Left cardiac atrium (tissue), 4 donors: ENCODE data around the gene PHYH. TPM values are rescaled to one million over a fixed set of nuclear protein-coding genes. Genes with fewer than 3 reads are reported as not detected.
"Not testable (repeated sequence)": the region's sequence is repeated elsewhere in the genome, so short reads cannot be mapped to it uniquely, and the experiment has no call there.

Experiments
- ATAC-seq, 2 donors: fragments of 200-7000 bp; cut with Tn5 transposase; one replicate each; pipeline ENCODE4 v1.9.1; 2020; ENCODE audit warnings: mild to moderate bottlenecking in 2 of 2, moderate library complexity in 2 of 2
- DNase-seq: peaks from one replicate; pipeline ENCODE4 v3.0.0-alpha.2; 2020
- intact Hi-C, 2 donors: fragments of 100-400 bp; cut with DNase I; formaldehyde crosslinking; loops; one replicate each; pipeline versions ENCODE4 v1.14.1 to v1.15.1; 2022 to 2023
- long read RNA-seq: library from polyadenylated mRNA; unstranded; transcript quantifications from one replicate; pipeline ENCODE4 v2.0.0, GENCODE V29; 2021
- total RNA-seq, 2 donors: library from RNA; stranded (reverse); fragmentation: NEBNext Ultra II Directional; extraction: Animal tissue kit (Norgen Biotek cat#: 25700); gene quantifications; one replicate each; pipeline ENCODE4 v1.2.1, GENCODE V29; 2021
- donor health status: DM: no; HTN: yes; CAD: no.
- donor health status: DM: no; HTN: yes; CAD: no; lungs with severe emphysema.
- donor health status: DM: yes; HTN: yes; CAD: no.
- donor health status: Dilated cardiomyopathy.

The PHYH gene
- 10 to 100 TPM; 70.6 to 76.6 TPM for total RNA-seq
- long read RNA-seq, transcript PHYH-201 (9 exons, 1,577 nt): major isoform, 108 of 125 reads
- long read RNA-seq, partial matches to known transcripts: 4 of 125 reads
- long read RNA-seq, other reads (novel, unspliced or antisense): 12 of 125 reads

GRCh38 chr10:13299437-13300287 lies at the start of gene PHYH:
TSS of gene PHYH (minus strand) at chr10:13300064. CDS start at chr10:13300042, 22 bp downstream.
- intact Hi-C loops: no loop called here
- ATAC-seq (peak; percentile 94 to 96), DNase-seq (peak; percentile 93)

- DNase-seq (peak; percentile 75), ATAC-seq (peak; percentile 75 to 80)
- intact Hi-C loops: no loop called here
These were observed 48.6 kb upstream of the PHYH start, which contains the start of gene SEPHS1 for GRCh38 chr10:13348216-13349017. TSS of gene SEPHS1 (minus strand) at chr10:13348293. CDS start at chr10:13344950, 3,343 bp downstream.

GRCh38 chr10:13347500-13348156 lies 47.8 kb upstream of the PHYH start:
- intact Hi-C loops: no loop called here
- DNase-seq: peak; percentile 88
- peak; percentile 68 to 80 for ATAC-seq

GRCh38 chr10:13347043-13347499 lies 47.2 kb upstream of the PHYH start:
- intact Hi-C loops: no loop called here
- DNase-seq (peak; percentile 33), ATAC-seq (peak; percentile 31 to 36)

- intact Hi-C loops: no loop called here
- no peak for DNase-seq
- no peak for ATAC-seq
These were observed 46.6 kb upstream of the PHYH start for GRCh38 chr10:13346283-13347042.

GRCh38 chr10:13340626-13341376 lies 40.9 kb upstream of the PHYH start:
- no peak for ATAC-seq
- no peak for DNase-seq
- intact Hi-C loops: no loop called here

GRCh38 chr10:13340068-13340467 lies 40.2 kb upstream of the PHYH start:
- intact Hi-C loops: no loop called here
- no peak for DNase-seq
- peak in 1 of 2 donors; percentile 27 for ATAC-seq

- ATAC-seq (peak; percentile 9 to 63), DNase-seq (no peak)
- intact Hi-C loops: no loop called here
These were observed 38.7 kb upstream of the PHYH start for GRCh38 chr10:13338390-13339110.

- DNase-seq (no peak), ATAC-seq (no peak)
- intact Hi-C loops: no loop called here
These were observed 37.9 kb upstream of the PHYH start for GRCh38 chr10:13337827-13338196.

- intact Hi-C loops: no loop called here
- no peak for DNase-seq
- no peak for ATAC-seq
These were observed 37.4 kb upstream of the PHYH start for GRCh38 chr10:13337128-13337826.

- ATAC-seq: no peak
- no peak for DNase-seq
- intact Hi-C loops: no loop called here
These were observed 36.0 kb upstream of the PHYH start for GRCh38 chr10:13335881-13336280.

- no peak for DNase-seq
- intact Hi-C loops: no loop called here
- no peak for ATAC-seq
These were observed 34.7 kb upstream of the PHYH start for GRCh38 chr10:13334556-13334955.

- intact Hi-C loops: no loop called here
- DNase-seq (no peak), ATAC-seq (no peak)
These were observed 31.8 kb upstream of the PHYH start for GRCh38 chr10:13331646-13332045.

- intact Hi-C loops, ATAC-seq, DNase-seq: not testable (repeated sequence)
These were observed 31.1 kb upstream of the PHYH start for GRCh38 chr10:13330980-13331379.

GRCh38 chr10:13329565-13329964 lies 29.7 kb upstream of the PHYH start:
- no peak for DNase-seq
- intact Hi-C loops: no loop called here
- no peak for ATAC-seq

GRCh38 chr10:13328613-13329012 lies 28.7 kb upstream of the PHYH start:
- intact Hi-C loops: no loop called here
- no peak for DNase-seq
- no peak for ATAC-seq

- ATAC-seq (no peak), DNase-seq (no peak)
- intact Hi-C loops: no loop called here
These were observed 28.3 kb upstream of the PHYH start for GRCh38 chr10:13328126-13328525.
